Stimulated activated CD8-positive, alpha-beta memory T cell treated with anti-CD3 and anti-CD28 coated beads, Interleukin-15, amount 100 ng/mL, for 24 hours (primary cell): ENCODE results near the gene CD247.

Experiments
- DNase-seq: peaks from one replicate; pipeline ENCODE4 v3.0.0-alpha.2; 2020; ENCODE audit warnings: low read depth

CD247 gene

GRCh38 chr1:167412920-167413319 is 105.4 kb downstream of the CD247 start:
- no peak for DNase-seq

- no peak for DNase-seq
Measured at GRCh38 chr1:167412072-167412471, 106.3 kb downstream of the CD247 start.

- no peak for DNase-seq
Measured at GRCh38 chr1:167409183-167409582, 109.1 kb downstream of the CD247 start.

GRCh38 chr1:167408355-167408754 is 110.0 kb downstream of the CD247 start:
- no peak for DNase-seq

- DNase-seq: no peak
Measured at GRCh38 chr1:167404908-167405307, 113.4 kb downstream of the CD247 start.

GRCh38 chr1:167404161-167404888 is 114.0 kb downstream of the CD247 start:
- no peak for DNase-seq

GRCh38 chr1:167401260-167401873 is 117.0 kb downstream of the CD247 start:
- peak; percentile 8 for DNase-seq

GRCh38 chr1:167400359-167400953 is 117.9 kb downstream of the CD247 start:
- no peak for DNase-seq

GRCh38 chr1:167392200-167392696 is 126.1 kb downstream of the CD247 start:
- DNase-seq: no peak

- no peak for DNase-seq
Measured at GRCh38 chr1:167388976-167389375, 129.4 kb downstream of the CD247 start.

GRCh38 chr1:167387251-167387910 is 130.9 kb downstream of the CD247 start:
- DNase-seq: no peak
